GM23338 (cell line): ENCODE measurements around the gene APOBEC2.

ENCODE experiments used
- CREB1 ChIP-seq: fragments of 250-450 bp; sonication (Bioruptor Pico); IDR thresholded peaks from 2 replicates; pipeline ENCODE4 v1.5.0; 2020; ENCODE audit warnings: low read depth, mild to moderate bottlenecking, moderate library complexity
- ETS1 ChIP-seq: IDR thresholded peaks from 2 replicates; pipeline ENCODE4 v1.6.1; 2016; ENCODE audit warnings: antibody characterized with exemption
- EZH2 ChIP-seq: fragments of 200-600 bp; sonication (generic); IDR thresholded peaks from one replicate; pipeline ENCODE4 v1.8.0; 2017; ENCODE audit warnings: antibody characterized with exemption, mild to moderate bottlenecking, low read depth; ENCODE audit not compliant: unreplicated experiment
- EZH2phosphoT487 ChIP-seq: fragments of 200-600 bp; sonication (generic); IDR thresholded peaks from one replicate; pipeline ENCODE4 v1.8.1; 2018; ENCODE audit warnings: antibody characterized with exemption; ENCODE audit not compliant: unreplicated experiment
- JUNB ChIP-seq: IDR thresholded peaks from one replicate; pipeline ENCODE4 v1.6.1; 2016; ENCODE audit warnings: antibody characterized with exemption; ENCODE audit not compliant: unreplicated experiment
- POLR2AphosphoS5 ChIP-seq: IDR thresholded peaks from 2 replicates; pipeline ENCODE4 v1.6.1; 2016; ENCODE audit warnings: antibody characterized with exemption, low read depth
- REST ChIP-seq: IDR thresholded peaks from one replicate; pipeline ENCODE4 v1.6.1; 2018; ENCODE audit warnings: antibody characterized with exemption; ENCODE audit not compliant: unreplicated experiment
- STAT1 ChIP-seq: IDR thresholded peaks from one replicate; pipeline ENCODE4 v1.6.1; 2016; ENCODE audit warnings: antibody characterized with exemption; ENCODE audit not compliant: unreplicated experiment
- ZNF114 ChIP-seq: fragments of 250-450 bp; sonication (Bioruptor Pico); IDR thresholded peaks from 2 replicates; pipeline ENCODE4 v1.5.0; 2020; ENCODE audit warnings: mild to moderate bottlenecking, moderate library complexity
- TF ChIP-seq, protein P1 (sequence below), 2 experiments: fragments of 200-600 bp in 1 of 2; sonication (generic) in 1 of 2; conservative IDR thresholded peaks; 2 replicates each; pipeline versions ENCODE4 v1.5.1 to v1.6.1; 2016 to 2017; ENCODE audit warnings: antibody characterized with exemption in 2 of 2, low read depth in 2 of 2, mild to moderate bottlenecking in 2 of 2, moderate library complexity in 1 of 2

DNA sequence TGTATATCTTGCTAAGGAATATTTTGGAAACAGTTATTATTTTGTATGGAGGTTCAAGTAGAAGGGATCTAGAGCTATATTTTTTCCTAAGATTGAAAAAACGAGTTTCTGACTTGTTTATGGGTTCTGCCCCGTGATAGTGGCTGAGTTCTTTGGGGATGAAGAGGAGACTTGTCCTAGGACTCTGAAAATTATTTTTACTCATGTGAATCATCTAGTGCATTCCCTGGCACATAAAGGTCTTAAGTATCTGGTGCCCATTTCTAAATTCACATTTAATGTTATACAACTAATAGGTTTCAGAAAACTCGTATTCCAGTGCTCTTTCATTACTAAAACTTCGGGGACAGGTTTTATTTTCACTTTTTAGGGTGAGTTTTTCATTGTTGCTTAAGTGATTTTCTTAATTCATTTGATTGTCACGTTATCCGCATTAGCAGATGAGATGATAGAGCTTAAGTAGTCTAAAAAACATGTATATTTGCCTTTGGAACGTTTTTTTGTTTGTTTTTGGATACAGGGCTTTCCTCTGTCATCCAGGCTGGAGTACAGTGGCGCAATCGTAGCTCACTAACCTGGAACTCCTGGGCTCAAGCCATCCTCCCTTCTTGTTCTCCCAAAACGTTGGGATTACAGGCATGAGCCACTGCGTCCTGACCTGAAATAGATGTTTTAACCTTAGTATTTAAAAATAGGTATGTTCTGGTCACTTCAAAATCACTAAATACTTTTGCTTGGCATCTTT lies 21.9 kb downstream of the APOBEC2 start:
- TF ChIP-seq, protein P1, sequence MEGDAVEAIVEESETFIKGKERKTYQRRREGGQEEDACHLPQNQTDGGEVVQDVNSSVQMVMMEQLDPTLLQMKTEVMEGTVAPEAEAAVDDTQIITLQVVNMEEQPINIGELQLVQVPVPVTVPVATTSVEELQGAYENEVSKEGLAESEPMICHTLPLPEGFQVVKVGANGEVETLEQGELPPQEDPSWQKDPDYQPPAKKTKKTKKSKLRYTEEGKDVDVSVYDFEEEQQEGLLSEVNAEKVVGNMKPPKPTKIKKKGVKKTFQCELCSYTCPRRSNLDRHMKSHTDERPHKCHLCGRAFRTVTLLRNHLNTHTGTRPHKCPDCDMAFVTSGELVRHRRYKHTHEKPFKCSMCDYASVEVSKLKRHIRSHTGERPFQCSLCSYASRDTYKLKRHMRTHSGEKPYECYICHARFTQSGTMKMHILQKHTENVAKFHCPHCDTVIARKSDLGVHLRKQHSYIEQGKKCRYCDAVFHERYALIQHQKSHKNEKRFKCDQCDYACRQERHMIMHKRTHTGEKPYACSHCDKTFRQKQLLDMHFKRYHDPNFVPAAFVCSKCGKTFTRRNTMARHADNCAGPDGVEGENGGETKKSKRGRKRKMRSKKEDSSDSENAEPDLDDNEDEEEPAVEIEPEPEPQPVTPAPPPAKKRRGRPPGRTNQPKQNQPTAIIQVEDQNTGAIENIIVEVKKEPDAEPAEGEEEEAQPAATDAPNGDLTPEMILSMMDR (conservative IDR thresholded peaks at IDR 0.05; ENCODE audit: low read depth in 2 of 2) = no peak
- no peak for TF ChIP-seq POLR2AphosphoS5
- TF ChIP-seq REST = no peak
- no peak for TF ChIP-seq EZH2phosphoT487
- TF ChIP-seq EZH2 = no peak
- TF ChIP-seq CREB1 (CRISPR knock-in tag) = no peak
- no peak for TF ChIP-seq ETS1
- TF ChIP-seq ZNF114 (CRISPR knock-in tag) = no peak
- no peak for TF ChIP-seq JUNB
- no peak for TF ChIP-seq STAT1
